Astrocyte (in vitro differentiated cells and primary cell): Measurements from ENCODE around the gene TGDS. TPM values are rescaled to one million over a fixed set of nuclear protein-coding genes. Genes with fewer than 3 reads are reported as not detected.

ENCODE experiments used
- DNase-seq: peaks from one replicate; pipeline ENCODE4 v3.0.0-alpha.2; 2010; ENCODE audit warnings: low read depth
- FAIRE-seq: peaks from 2 replicates; lab custom pipeline; 2011; peaks lifted over from hg19 to GRCh38; lab: Jason Lieb, UNC
- H2AFZ ChIP-seq: 2 replicates; pipeline ENCODE4 v1.6.0; 2012; ENCODE audit warnings: low read depth, low read length, inconsistent platforms
- H3K27ac ChIP-seq: 2 replicates; pipeline ENCODE4 v1.5.1; 2011; ENCODE audit warnings: low read depth, low read length, inconsistent platforms
- H3K27me3 ChIP-seq: 2 replicates; pipeline ENCODE4 v1.6.0; 2011; ENCODE audit warnings: low read length, inconsistent platforms; ENCODE audit not compliant: insufficient read depth
- H3K36me3 ChIP-seq: 2 replicates; pipeline ENCODE4 v1.5.1; 2011; ENCODE audit warnings: low read length, inconsistent platforms; ENCODE audit not compliant: insufficient read depth
- H3K4me1 ChIP-seq: 2 replicates; pipeline ENCODE4 v1.5.1; 2011; ENCODE audit warnings: low read length, inconsistent platforms; ENCODE audit not compliant: insufficient read depth
- H3K4me2 ChIP-seq: 2 replicates; pipeline ENCODE4 v1.6.0; 2012; ENCODE audit warnings: low read length, inconsistent platforms
- H3K4me3 ChIP-seq: 2 replicates; pipeline ENCODE4 v1.5.1; 2011; ENCODE audit warnings: low read depth, mild to moderate bottlenecking, low read length, inconsistent platforms; ENCODE audit not compliant: insufficient read depth
- H3K79me2 ChIP-seq: 2 replicates; pipeline ENCODE4 v1.6.0; 2012; ENCODE audit warnings: mild to moderate bottlenecking, low read length, inconsistent platforms; ENCODE audit not compliant: insufficient read depth
- H3K9ac ChIP-seq: 2 replicates; pipeline ENCODE4 v1.6.0; 2012; ENCODE audit warnings: mild to moderate bottlenecking, low read length, inconsistent platforms
- H3K9me3 ChIP-seq: 2 replicates; pipeline ENCODE4 v1.5.1; 2012; ENCODE audit warnings: low read depth, mild to moderate bottlenecking, low read length, inconsistent platforms; ENCODE audit not compliant: insufficient read depth
- H4K20me1 ChIP-seq: 2 replicates; pipeline ENCODE4 v1.6.0; 2012; ENCODE audit warnings: low read length, inconsistent platforms; ENCODE audit not compliant: insufficient read depth
- H3K27ac Mint-ChIP-seq: one replicate; pipeline ENCODE4 v1.8.0; 2021; ENCODE audit warnings: mild to moderate bottlenecking, mixed read lengths; ENCODE audit not compliant: unreplicated experiment
- H3K27me3 Mint-ChIP-seq: one replicate; pipeline ENCODE4 v1.8.0; 2021; ENCODE audit warnings: low read depth, mixed read lengths; ENCODE audit not compliant: unreplicated experiment
- H3K36me3 Mint-ChIP-seq: one replicate; pipeline ENCODE4 v1.8.0; 2021; ENCODE audit warnings: low read depth, mixed read lengths; ENCODE audit not compliant: unreplicated experiment
- H3K4me1 Mint-ChIP-seq: one replicate; pipeline ENCODE4 v1.8.0; 2021; ENCODE audit warnings: low read depth, mixed read lengths; ENCODE audit not compliant: unreplicated experiment
- H3K4me3 Mint-ChIP-seq: one replicate; pipeline ENCODE4 v1.8.0; 2021; ENCODE audit warnings: mild to moderate bottlenecking, moderate library complexity, mixed read lengths; ENCODE audit not compliant: unreplicated experiment
- H3K9me3 Mint-ChIP-seq: one replicate; pipeline ENCODE4 v1.8.0; 2021; ENCODE audit warnings: mild to moderate bottlenecking, mixed read lengths; ENCODE audit not compliant: unreplicated experiment
- CTCF ChIP-seq: IDR thresholded peaks from 2 replicates; pipeline ENCODE4 v1.5.1; 2011; ENCODE audit warnings: low read depth, mild to moderate bottlenecking, inconsistent platforms, low read length, moderate library complexity; ENCODE audit not compliant: insufficient read depth
- EZH2 ChIP-seq: IDR thresholded peaks from 2 replicates; pipeline ENCODE4 v1.6.1; 2012; ENCODE audit warnings: mild to moderate bottlenecking, low read length, inconsistent platforms; ENCODE audit not compliant: insufficient read depth
- total RNA-seq: library from RNA; stranded (reverse); gene quantifications from 2 replicates; pipeline ENCODE4 v1.2.1, GENCODE V29; 2021

Gene TGDS
- total RNA-seq, 1 donor from 2014 or later: 11.7 TPM

GRCh38 chr13:94613051-94613450, 17.1 kb upstream of the TGDS start:
- Histone ChIP-seq H4K20me1 (peaks cover 42% of the 10 kb centered on the region), H3K36me3 (peaks cover 18% of the 10 kb centered on the region), H3K9me3 (no peaks in the 10 kb centered on the region), H3K4me3 (no peak overlapping the region), H2AFZ (no peak overlapping the region), H3K79me2 (peaks cover 13% of the 10 kb centered on the region), H3K27me3 (no peaks in the 10 kb centered on the region), H3K4me2 (no peak overlapping the region), H3K9ac (no peak overlapping the region), H3K4me1 (no peaks in the 10 kb centered on the region), H3K27ac (no peak overlapping the region)
- H3K4me3 Mint-ChIP-seq: no peak overlapping the region
- no peak for DNase-seq
- no peaks in the 10 kb centered on the region for H3K4me1 Mint-ChIP-seq
- TF ChIP-seq EZH2: no peak
- TF ChIP-seq CTCF: no peak
- no peak overlapping the region for H3K27ac Mint-ChIP-seq
- H3K36me3 Mint-ChIP-seq: peaks cover 13% of the 10 kb centered on the region
- H3K9me3 Mint-ChIP-seq: no peaks in the 10 kb centered on the region
- FAIRE-seq: no peak
- no peaks in the 10 kb centered on the region for H3K27me3 Mint-ChIP-seq

- no peak overlapping the region for H3K4me2 ChIP-seq
- TF ChIP-seq CTCF: no peak
- no peak for TF ChIP-seq EZH2
- no peak overlapping the region for H3K9ac ChIP-seq
- no peaks in the 10 kb centered on the region for H3K9me3 ChIP-seq
- H3K27ac ChIP-seq: no peak overlapping the region
- Mint-ChIP-seq H3K4me1 (no peaks in the 10 kb centered on the region), H3K36me3 (peaks cover 13% of the 10 kb centered on the region), H3K4me3 (no peak overlapping the region), H3K27ac (no peak overlapping the region), H3K27me3 (no peaks in the 10 kb centered on the region), H3K9me3 (no peaks in the 10 kb centered on the region)
- no peak overlapping the region for H2AFZ ChIP-seq
- H3K27me3 ChIP-seq: no peaks in the 10 kb centered on the region
- H4K20me1 ChIP-seq: peaks cover 43% of the 10 kb centered on the region
- H3K4me1 ChIP-seq: no peaks in the 10 kb centered on the region
- peaks cover 23% of the 10 kb centered on the region for H3K36me3 ChIP-seq
- H3K4me3 ChIP-seq: no peak overlapping the region
- peaks cover 21% of the 10 kb centered on the region for H3K79me2 ChIP-seq
- FAIRE-seq (no peak), DNase-seq (no peak)
These were observed 16.1 kb upstream of the TGDS start for GRCh38 chr13:94612050-94612449.

- H3K36me3 ChIP-seq: peaks cover 37% of the 10 kb centered on the region
- FAIRE-seq (no peak), DNase-seq (no peak)
- no peak for TF ChIP-seq CTCF
- no peak for TF ChIP-seq EZH2
- H3K27me3 Mint-ChIP-seq: no peaks in the 10 kb centered on the region
- H3K9ac ChIP-seq: no peak overlapping the region
- H3K4me2 ChIP-seq: no peak overlapping the region
- H3K4me1 Mint-ChIP-seq: no peaks in the 10 kb centered on the region
- H3K79me2 ChIP-seq: peaks cover 30% of the 10 kb centered on the region
- H3K36me3 Mint-ChIP-seq: peaks cover 20% of the 10 kb centered on the region
- no peak overlapping the region for H3K4me3 Mint-ChIP-seq
- H3K27ac Mint-ChIP-seq: no peak overlapping the region
- no peak overlapping the region for H3K4me3 ChIP-seq
- no peaks in the 10 kb centered on the region for H3K9me3 Mint-ChIP-seq
- no peaks in the 10 kb centered on the region for H3K27me3 ChIP-seq
- peaks cover 38% of the 10 kb centered on the region for H4K20me1 ChIP-seq
- no peaks in the 10 kb centered on the region for H3K4me1 ChIP-seq
- H2AFZ ChIP-seq: no peak overlapping the region
- no peak overlapping the region for H3K27ac ChIP-seq
- no peaks in the 10 kb centered on the region for H3K9me3 ChIP-seq
These were observed 14.5 kb upstream of the TGDS start for GRCh38 chr13:94610475-94610874.
